ENCODE data around the gene PRC1. TPM values are rescaled to one million over a fixed set of nuclear protein-coding genes. Genes with fewer than 3 reads are reported as not detected.

Gene PRC1
- total RNA-seq, 2 experiments from 2014 or later: 149 to 224 TPM

GRCh38 chr15:90953947-90954711 lies 40.2 kb downstream of the PRC1 start:
- Histone ChIP-seq H3K9me2 (ENCODE audit: insufficient read depth, low read length) (no peaks in the 10 kb centered on the region), H3K27ac (ENCODE audit: low read depth, low read length, poor library complexity, severe bottlenecking) (peak overlapping the region; percentile 89), H3K36me3 (ENCODE audit: insufficient read depth, low read length) (peaks cover 63% of the 10 kb centered on the region), H3K4me3 (ENCODE audit: low read depth, low read length, poor library complexity, severe bottlenecking) (peak overlapping the region; percentile 71), H3K9me3 (ENCODE audit: low read length) (no peaks in the 10 kb centered on the region), H2AFZ (ENCODE audit: low read length) (no peak overlapping the region; the same call in 1 of the 2 replicates), H3K4me1 (ENCODE audit: insufficient read depth, low read length, poor library complexity, severe bottlenecking) (peaks cover 18% of the 10 kb centered on the region), H4K20me1 (ENCODE audit: insufficient read depth, low read length) (no peaks in the 10 kb centered on the region), H3K4me2 (ENCODE audit: low read length) (peak overlapping the region; percentile 99), H3K79me2 (ENCODE audit: insufficient read depth, low read depth, low read length) (peaks cover 12% of the 10 kb centered on the region)
- intact Hi-C loops (cut with micrococcal nuclease; ENCODE audit: unreplicated experiment): loop anchor here (1.0 to 2.0 kb wide), 2 partner anchors 19 to 41 kb away; partner anchors contain the start of genes PRC1 and UNC45A
- DNase-seq (ENCODE audit: low spot score): no peak
- no peak for TF ChIP-seq EZH2phosphoT487 (IDR thresholded peaks at IDR 0.05; ENCODE audit: borderline replicate concordance, low read depth, low read length)
- no peak for TF ChIP-seq CTCF (conservative IDR thresholded peaks at IDR 0.05; ENCODE audit: low read length)
- CTCF ChIA-PET (ENCODE audit: unreplicated experiment): interaction anchor here (0.6 to 3.9 kb wide), 3 partner anchors 17 to 80 kb away, joined by 3 to 41 read pairs (median 3); partner anchors contain the start of genes HDDC3 and UNC45A
- POLR2A ChIA-PET: interaction anchor here (1.2 to 6.1 kb wide), 5 partner anchors 11 to 68 kb away, joined by 3 to 58 read pairs (median 5); partner anchors contain the start of genes HDDC3, UNC45A and VPS33B
- no TSS peak for BruUV-seq (replicated peaks)

- H3K4me3 ChIP-seq (ENCODE audit: low read depth, low read length, poor library complexity, severe bottlenecking): no peak overlapping the region
- H4K20me1 ChIP-seq (ENCODE audit: insufficient read depth, low read length): no peaks in the 10 kb centered on the region
- H2AFZ ChIP-seq (ENCODE audit: low read length): no peak overlapping the region
- H3K36me3 ChIP-seq (ENCODE audit: insufficient read depth, low read length): peaks cover 63% of the 10 kb centered on the region
- peaks cover 18% of the 10 kb centered on the region for H3K4me1 ChIP-seq (ENCODE audit: insufficient read depth, low read length, poor library complexity, severe bottlenecking)
- no peak for DNase-seq (ENCODE audit: low spot score)
- ChIA-PET CTCF (ENCODE audit: unreplicated experiment) (interaction anchor here (0.6 to 3.9 kb wide), 2 partner anchors 20 to 81 kb away, joined by 3 to 41 read pairs; partner anchors contain the start of genes HDDC3 and UNC45A), POLR2A (interaction anchor here (6.1 kb wide), 1 partner anchor 19 kb away, joined by 58 read pairs; the partner anchor contains the start of genes HDDC3 and UNC45A)
- intact Hi-C loops (cut with micrococcal nuclease; ENCODE audit: unreplicated experiment): no loop called here
- H3K9me3 ChIP-seq (ENCODE audit: low read length): no peaks in the 10 kb centered on the region
- peaks cover 12% of the 10 kb centered on the region for H3K79me2 ChIP-seq (ENCODE audit: insufficient read depth, low read depth, low read length)
- TF ChIP-seq CTCF (conservative IDR thresholded peaks at IDR 0.05; ENCODE audit: low read length) (no peak), EZH2phosphoT487 (IDR thresholded peaks at IDR 0.05; ENCODE audit: borderline replicate concordance, low read depth, low read length) (no peak)
- BruUV-seq (replicated peaks): no TSS peak
- no peak overlapping the region for H3K4me2 ChIP-seq (ENCODE audit: low read length)
- no peaks in the 10 kb centered on the region for H3K9me2 ChIP-seq (ENCODE audit: insufficient read depth, low read length)
- no peak overlapping the region for H3K27ac ChIP-seq (ENCODE audit: low read depth, low read length, poor library complexity, severe bottlenecking)
These were observed 41.2 kb downstream of the PRC1 start for GRCh38 chr15:90952901-90953677.

Data from OCI-LY7 (cell line).